HG02840 (cell line): ENCODE data around the gene SVIL.
"Not testable (repeated sequence)": the region's sequence is repeated elsewhere in the genome, so short reads cannot be mapped to it uniquely, and the experiment has no call there.

Experiments used
- ATAC-seq: cut with Tn5 transposase; IDR thresholded peaks from one replicate; pipeline ENCODE4 v1.9.1; 2021; ENCODE audit warnings: mild to moderate bottlenecking, moderate library complexity, moderate number of reproducible peaks; ENCODE audit not compliant: unreplicated experiment, low FRiP score

Gene SVIL

GRCh38 chr10:29623797-29624196, 11.0 kb downstream of the SVIL start:
- no peak for ATAC-seq

- no peak for ATAC-seq
Observed at GRCh38 chr10:29622382-29622922, 12.3 kb downstream of the SVIL start.

- ATAC-seq = no peak
Observed at GRCh38 chr10:29621161-29621560, 13.6 kb downstream of the SVIL start.

- ATAC-seq = no peak
Observed at GRCh38 chr10:29620112-29620690, 14.6 kb downstream of the SVIL start.

GRCh38 chr10:29619241-29619669, 15.5 kb downstream of the SVIL start:
- ATAC-seq = no peak

GRCh38 chr10:29618341-29619171, 16.2 kb downstream of the SVIL start:
- no peak for ATAC-seq

- no peak for ATAC-seq
Observed at GRCh38 chr10:29617880-29618340, 16.9 kb downstream of the SVIL start.

- ATAC-seq = no peak
Observed at GRCh38 chr10:29616542-29616941, 18.2 kb downstream of the SVIL start.

- ATAC-seq = no peak
Observed at GRCh38 chr10:29615195-29615594, 19.6 kb downstream of the SVIL start.

- ATAC-seq = not testable (repeated sequence)
Observed at GRCh38 chr10:29614289-29614688, 20.5 kb downstream of the SVIL start.

GRCh38 chr10:29613791-29614190, 21.0 kb downstream of the SVIL start:
- no peak for ATAC-seq

GRCh38 chr10:29613196-29613595, 21.6 kb downstream of the SVIL start:
- no peak for ATAC-seq

GRCh38 chr10:29612657-29613056, 22.1 kb downstream of the SVIL start:
- ATAC-seq = no peak

- no peak for ATAC-seq
Observed at GRCh38 chr10:29611781-29612381, 22.9 kb downstream of the SVIL start.

GRCh38 chr10:29610876-29611647, 23.7 kb downstream of the SVIL start:
- ATAC-seq = no peak

- ATAC-seq = not testable (repeated sequence)
Observed at GRCh38 chr10:29610331-29610730, 24.4 kb downstream of the SVIL start.

- ATAC-seq = no peak
Observed at GRCh38 chr10:29609696-29610095, 25.1 kb downstream of the SVIL start.

GRCh38 chr10:29608476-29609301, 26.1 kb downstream of the SVIL start:
- ATAC-seq = no peak

GRCh38 chr10:29608062-29608461, 26.7 kb downstream of the SVIL start:
- ATAC-seq = no peak

GRCh38 chr10:29607576-29607975, 27.2 kb downstream of the SVIL start:
- no peak for ATAC-seq
